ENCODE data around the gene TMEM134.
A peak's percentile ranks its signal among the peaks of the same experiment; 100 is the strongest.

The TMEM134 gene

GRCh38 chr11:67420646-67421429, 48.2 kb downstream of the TMEM134 start:
- DNase-seq = peak; percentile 84

GRCh38 chr11:67420147-67420645, 48.9 kb downstream of the TMEM134 start:
- no peak for DNase-seq

- DNase-seq = no peak
Observed at GRCh38 chr11:67419325-67420049, 49.6 kb downstream of the TMEM134 start.

GRCh38 chr11:67418476-67419281, 50.4 kb downstream of the TMEM134 start:
- DNase-seq = no peak

- no peak for DNase-seq
Observed at GRCh38 chr11:67417425-67417824, 51.6 kb downstream of the TMEM134 start.

- DNase-seq = peak; percentile 66
Observed at GRCh38 chr11:67416416-67417335, 52.4 kb downstream of the TMEM134 start.

GRCh38 chr11:67415501-67416304, 53.3 kb downstream of the TMEM134 start, which contains the start of gene CARNS1:
CARNS1 (plus strand) TSS chr11:67415678; CDS start chr11:67416200, 522 bp downstream.
- peak; percentile 29 for DNase-seq

- DNase-seq = no peak
Observed at GRCh38 chr11:67413266-67413849, 55.7 kb downstream of the TMEM134 start.

- no peak for DNase-seq
Observed at GRCh38 chr11:67412495-67413179, 56.4 kb downstream of the TMEM134 start.

- DNase-seq = no peak
Observed at GRCh38 chr11:67411785-67412152, 57.3 kb downstream of the TMEM134 start.

All from NCI-H510A treated with DMSO at 0.1 percent for 48 hours (cell line).